GM19193 (cell line): ENCODE measurements around the gene KRTAP9-2.
"Not testable (repeated sequence)": the region's sequence is repeated elsewhere in the genome, so short reads cannot be mapped to it uniquely, and the experiment has no call there.

Source experiments
- POLR2A ChIP-seq: IDR thresholded peaks from 4 replicates; pipeline ENCODE4 v1.6.1; 2011; ENCODE audit not compliant: insufficient read depth, insufficient read length; ENCODE audit errors: extremely low read depth

KRTAP9-2 gene, protein sequence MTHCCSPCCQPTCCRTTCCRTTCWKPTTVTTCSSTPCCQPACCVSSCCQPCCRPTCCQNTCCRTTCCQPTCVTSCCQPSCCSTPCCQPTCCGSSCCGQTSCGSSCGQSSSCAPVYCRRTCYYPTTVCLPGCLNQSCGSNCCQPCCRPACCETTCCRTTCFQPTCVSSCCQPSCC

DNA sequence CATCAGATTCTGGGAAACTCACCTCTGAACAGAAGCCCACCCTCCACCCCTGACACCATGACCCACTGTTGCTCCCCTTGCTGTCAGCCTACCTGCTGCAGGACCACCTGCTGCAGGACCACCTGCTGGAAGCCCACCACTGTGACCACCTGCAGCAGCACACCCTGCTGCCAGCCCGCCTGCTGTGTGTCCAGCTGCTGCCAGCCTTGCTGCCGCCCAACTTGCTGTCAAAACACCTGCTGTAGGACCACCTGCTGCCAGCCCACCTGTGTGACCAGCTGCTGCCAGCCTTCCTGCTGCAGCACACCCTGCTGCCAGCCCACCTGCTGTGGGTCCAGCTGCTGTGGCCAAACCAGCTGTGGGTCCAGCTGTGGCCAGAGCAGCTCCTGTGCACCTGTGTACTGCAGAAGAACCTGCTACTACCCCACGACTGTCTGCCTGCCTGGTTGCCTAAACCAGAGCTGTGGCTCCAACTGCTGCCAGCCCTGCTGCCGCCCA lies at the start of gene KRTAP9-2:
KRTAP9-2 (plus strand) TSS at position 51 of the 498 bp plus-strand sequence; CDS start at position 58, 7 bp downstream.
- TF ChIP-seq POLR2A, result not testable (repeated sequence)

DNA sequence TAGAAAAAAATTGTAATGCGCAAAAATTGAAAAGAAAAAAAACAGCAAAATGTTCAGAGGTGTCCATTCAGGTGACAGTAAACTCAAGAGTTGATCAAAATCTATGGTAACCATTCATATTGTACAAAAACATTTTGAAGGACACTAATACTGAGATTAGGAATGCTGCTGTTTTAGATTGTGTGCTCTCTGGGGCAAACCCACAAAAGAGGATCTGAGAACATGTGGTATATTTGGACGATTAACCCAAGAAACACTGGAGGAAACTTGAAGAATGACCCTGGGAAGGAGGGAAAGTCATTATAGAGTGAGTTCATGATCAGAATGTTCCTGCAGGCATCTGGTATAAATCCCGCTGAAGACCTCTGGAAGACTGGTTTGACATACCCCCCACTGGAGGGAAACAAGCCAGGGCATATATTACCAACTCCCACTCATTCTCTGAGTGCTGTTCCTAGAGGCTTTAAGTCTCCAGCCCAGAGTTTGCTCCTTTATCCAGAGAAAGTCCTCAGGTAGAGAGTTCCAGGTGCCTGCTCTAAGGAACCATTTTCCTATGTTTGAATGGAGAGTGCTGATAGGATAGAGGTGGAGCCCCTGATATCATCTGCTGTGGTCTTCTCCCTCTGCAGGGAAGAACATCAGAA lies 49.6 kb upstream of the KRTAP9-2 start:
- no peak for TF ChIP-seq POLR2A

- TF ChIP-seq POLR2A, result no peak
Observed at GRCh38 chr17:41177727-41178271, 48.6 kb upstream of the KRTAP9-2 start, which contains the start of gene KRTAP4-2. Gene KRTAP4-2 (minus strand): TSS chr17:41178221. CDS start chr17:41178164, 57 bp downstream.

DNA sequence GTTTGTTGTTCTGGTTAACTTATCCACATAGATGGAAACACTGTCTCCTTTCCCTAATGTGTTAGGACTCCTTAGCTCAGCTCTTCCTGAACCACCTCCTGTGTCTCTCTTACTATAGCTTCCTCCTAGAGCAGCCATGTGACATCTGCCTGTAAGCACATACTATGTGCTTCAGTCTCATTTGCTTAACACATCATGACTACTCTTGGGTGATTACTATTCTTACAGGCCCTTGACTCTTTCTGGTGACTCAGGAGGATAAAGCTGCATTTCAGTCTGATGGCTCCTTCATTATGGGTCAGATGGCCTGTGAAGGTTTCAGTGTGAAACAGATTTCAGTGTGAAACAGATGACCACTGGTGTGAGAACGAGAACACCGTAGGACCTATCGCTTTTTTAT lies 48.1 kb upstream of the KRTAP9-2 start:
- no peak for TF ChIP-seq POLR2A

DNA sequence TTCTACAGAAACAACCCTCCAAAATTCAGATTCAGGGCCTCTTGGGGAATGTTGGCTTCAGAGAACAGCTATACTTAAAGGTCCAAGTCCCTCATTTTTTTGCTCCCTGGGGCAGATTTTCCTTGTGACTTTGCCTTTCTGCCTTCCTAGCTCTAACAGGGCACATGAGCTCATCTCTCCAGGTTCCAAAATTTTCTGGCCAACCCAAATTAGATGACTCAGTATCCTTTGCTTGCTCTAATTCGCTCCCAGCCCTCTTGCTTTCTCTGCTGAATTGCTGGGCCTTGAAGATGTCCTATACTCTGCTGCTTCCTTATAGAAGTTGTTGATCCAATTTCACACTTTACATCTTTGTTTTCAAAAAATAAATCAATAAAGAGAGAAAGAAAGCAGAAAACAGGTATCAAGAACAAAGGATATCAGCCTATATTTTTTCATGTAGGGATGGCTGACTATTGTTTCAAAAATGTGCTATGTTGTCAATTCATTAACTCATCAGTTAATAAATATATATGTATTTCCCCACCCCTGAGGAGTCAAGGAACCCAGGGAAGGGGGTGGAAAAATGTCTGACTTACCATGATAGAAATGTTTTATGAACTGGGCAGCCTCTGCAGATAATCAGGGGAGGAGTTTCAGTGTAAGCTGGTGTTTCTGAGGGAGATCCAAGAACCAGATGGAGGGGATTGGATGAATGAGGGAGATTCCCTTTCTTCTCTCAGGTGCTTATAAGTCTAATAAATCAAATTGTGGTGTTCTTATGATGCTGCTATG lies 47.4 kb upstream of the KRTAP9-2 start:
- TF ChIP-seq POLR2A, result no peak

GRCh38 chr17:41184480-41184961 lies 41.9 kb upstream of the KRTAP9-2 start, which contains the start of gene KRTAP4-1:
Gene KRTAP4-1 (minus strand): TSS chr17:41184911. CDS start chr17:41184854, 57 bp downstream.
- no peak for TF ChIP-seq POLR2A

DNA sequence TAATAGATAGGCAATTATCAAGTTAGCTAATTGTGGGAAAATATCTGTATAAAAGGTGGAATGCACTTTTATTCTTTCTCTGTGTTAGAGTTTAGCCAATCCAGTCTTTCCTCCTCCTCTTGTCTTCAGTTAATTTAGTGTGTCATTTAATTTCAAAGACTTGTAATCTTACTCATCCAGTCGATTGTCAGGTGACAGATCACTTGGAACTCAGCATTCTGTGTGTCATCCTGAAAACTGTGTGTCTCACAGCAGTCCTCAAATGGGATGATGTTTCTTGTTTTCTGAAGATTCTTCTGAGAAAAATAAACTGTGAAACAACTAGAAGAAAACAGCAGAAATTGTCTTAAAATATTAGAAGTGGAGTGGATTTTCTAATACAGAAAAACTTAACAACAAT lies 41.4 kb upstream of the KRTAP9-2 start:
- TF ChIP-seq POLR2A, result no peak

DNA sequence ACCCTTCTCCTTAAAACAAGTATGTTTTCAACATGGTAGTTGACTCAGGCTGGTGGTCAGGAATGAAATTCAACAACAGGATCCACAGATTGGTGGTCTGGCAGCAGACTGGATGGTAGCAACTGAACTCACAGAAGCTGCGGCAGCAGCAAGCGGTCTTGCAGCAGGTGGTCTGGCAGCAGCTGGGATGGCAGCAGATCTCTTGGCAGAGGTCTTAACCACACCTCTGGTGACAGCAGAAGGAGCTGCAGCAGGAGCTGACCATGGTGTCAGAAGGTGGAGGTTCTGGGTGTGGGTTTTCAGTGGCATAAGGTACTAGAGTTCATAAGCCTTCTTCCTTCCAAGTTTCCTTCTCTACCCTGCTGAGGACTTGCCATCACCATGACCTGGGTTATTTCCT lies 39.6 kb upstream of the KRTAP9-2 start:
- no peak for TF ChIP-seq POLR2A

- not testable (repeated sequence) for TF ChIP-seq POLR2A
Observed at GRCh38 chr17:41189837-41190318, 36.6 kb upstream of the KRTAP9-2 start, which contains the start of gene KRTAP9-1. Gene KRTAP9-1 (plus strand): TSS chr17:41189887. CDS start chr17:41189887, 0 bp downstream.

DNA sequence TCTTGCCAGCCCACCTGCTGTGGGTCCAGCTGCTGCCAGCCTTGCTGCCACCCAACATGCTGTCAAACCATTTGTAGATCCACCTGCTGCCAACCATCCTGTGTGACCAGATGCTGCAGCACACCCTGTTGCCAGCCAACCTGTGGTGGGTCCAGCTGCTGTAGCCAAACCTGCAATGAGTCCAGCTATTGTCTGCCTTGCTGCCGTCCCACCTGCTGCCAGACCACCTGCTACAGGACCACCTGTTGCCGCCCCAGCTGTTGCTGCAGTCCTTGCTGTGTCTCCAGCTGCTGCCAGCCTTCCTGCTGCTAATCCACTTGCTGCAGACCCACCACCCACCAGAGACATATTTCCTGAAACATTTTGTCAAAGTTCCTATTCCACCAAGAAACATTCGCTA lies 36.1 kb upstream of the KRTAP9-2 start:
- no peak for TF ChIP-seq POLR2A

- no peak for TF ChIP-seq POLR2A
Observed at GRCh38 chr17:41196068-41196467, 30.4 kb upstream of the KRTAP9-2 start.

- no peak for TF ChIP-seq POLR2A
Observed at GRCh38 chr17:41199421-41200078, 26.9 kb upstream of the KRTAP9-2 start.

- TF ChIP-seq POLR2A, result no peak
Observed at GRCh38 chr17:41211845-41212466, 14.5 kb upstream of the KRTAP9-2 start.
